Measurements from ENCODE around the gene HOXA11. TPM values are rescaled to one million over a fixed set of nuclear protein-coding genes. Genes with fewer than 3 reads are reported as not detected.

Gene HOXA11
- total RNA-seq, 1 donor from 2014 or later, result not detected

GRCh38 chr7:27156508-27156898 lies 28.5 kb downstream of the HOXA11 start, which contains the start of gene HOXA7:
HOXA7 (minus strand) TSS chr7:27156675; CDS start chr7:27156545, 130 bp downstream.
- DNase-seq, result no peak
- intact Hi-C loops (cut with DNase I), result no loop called here
- ATAC-seq (ENCODE audit: poor library complexity), result no peak

- ATAC-seq (ENCODE audit: poor library complexity), result no peak
- no peak for DNase-seq
- intact Hi-C loops (cut with DNase I), result no loop called here
Observed at GRCh38 chr7:27155816-27156507, 29.1 kb downstream of the HOXA11 start.

GRCh38 chr7:27154901-27155815 lies 29.9 kb downstream of the HOXA11 start:
- no peak for ATAC-seq (ENCODE audit: poor library complexity)
- intact Hi-C loops (cut with DNase I), result no loop called here
- no peak for DNase-seq

GRCh38 chr7:27154369-27154768 lies 30.7 kb downstream of the HOXA11 start:
- no peak for DNase-seq
- intact Hi-C loops (cut with DNase I), result no loop called here
- ATAC-seq (ENCODE audit: poor library complexity), result no peak

- ATAC-seq (ENCODE audit: poor library complexity), result no peak
- no peak for DNase-seq
- intact Hi-C loops (cut with DNase I), result no loop called here
Observed at GRCh38 chr7:27153526-27153925, 31.5 kb downstream of the HOXA11 start.

GRCh38 chr7:27152816-27153442 lies 32.1 kb downstream of the HOXA11 start:
- intact Hi-C loops (cut with DNase I), result no loop called here
- ATAC-seq (ENCODE audit: poor library complexity) (no peak), DNase-seq (no peak)

- DNase-seq, result no peak
- intact Hi-C loops (cut with DNase I), result no loop called here
- peak; percentile 9 for ATAC-seq (ENCODE audit: poor library complexity)
Observed at GRCh38 chr7:27151931-27152815, 32.9 kb downstream of the HOXA11 start, which contains the start of gene HOXA3. HOXA3 (minus strand) TSS chr7:27152583; CDS start chr7:27110640, 41,943 bp downstream.

- no peak for ATAC-seq (ENCODE audit: poor library complexity)
- DNase-seq, result no peak
- intact Hi-C loops (cut with DNase I), result no loop called here
Observed at GRCh38 chr7:27151341-27151930, 33.6 kb downstream of the HOXA11 start.

- peak; percentile 78 for DNase-seq
- ATAC-seq (ENCODE audit: poor library complexity), result peak; percentile 87
- intact Hi-C loops (cut with DNase I), result no loop called here
Observed at GRCh38 chr7:27150568-27151340, 34.3 kb downstream of the HOXA11 start.

- no peak for ATAC-seq (ENCODE audit: poor library complexity)
Observed at GRCh38 chr7:27149842-27150567, 35.0 kb downstream of the HOXA11 start.

GRCh38 chr7:27148756-27149641 lies 36.0 kb downstream of the HOXA11 start:
- intact Hi-C loops (cut with DNase I), result no loop called here
- DNase-seq, result no peak
- ATAC-seq (ENCODE audit: poor library complexity), result no peak

More at GRCh38 chr7:27149842-27150567, 35.0 kb downstream of the HOXA11 start:
- DNase-seq, result no peak
- intact Hi-C loops (cut with DNase I), result no loop called here

- intact Hi-C loops (cut with DNase I), result no loop called here
- no peak for ATAC-seq (ENCODE audit: poor library complexity)
- DNase-seq, result no peak
Observed at GRCh38 chr7:27148031-27148755, 36.8 kb downstream of the HOXA11 start.

- no peak for ATAC-seq (ENCODE audit: poor library complexity)
- DNase-seq, result no peak
- intact Hi-C loops (cut with DNase I), result no loop called here
Observed at GRCh38 chr7:27147199-27148030, 37.6 kb downstream of the HOXA11 start, which contains the start of gene HOXA6. HOXA6 (minus strand) TSS chr7:27147774; CDS start chr7:27147749, 25 bp downstream.
